K562 (cell line): ENCODE data around the gene FBXO11. TPM values are rescaled to one million over a fixed set of nuclear protein-coding genes. Genes with fewer than 3 reads are reported as not detected.

Experiments
- ATAC-seq: fragments of 200-7000 bp; cut with Tn5 transposase; 3 replicates; pipeline ENCODE4 v1.9.1; 2020; ENCODE audit warnings: moderate library complexity
- BruUV-seq: library from RNA; stranded (reverse); fragments of 400-500 nt; replicated peaks from 2 replicates; lab custom pipeline; 2021; lab: Mats Ljungman, UMichigan
- CTCF ChIA-PET: fragments of 300-600 bp; formaldehyde crosslinking; extraction: SDS; loops from one replicate; lab custom pipeline; 2021; ENCODE audit warnings: low intra/inter-chr PET ratio; lab: Yijun Ruan, JAX
- POLR2A ChIA-PET: fragments of 300-600, 350-650 bp; sonication (Branson Sonifier 250); formaldehyde crosslinking; extraction: SDS; loops from one replicate; lab custom pipeline; 2021; ENCODE audit warnings: antibody characterized with exemption, inconsistent platforms; lab: Yijun Ruan, JAX
- DNase-seq, 4 experiments: peaks; one replicate each; pipeline versions ENCODE4 v3.0.0 to v3.0.0-alpha.2; 2011 to 2018; ENCODE audit warnings: low spot score in 3 of 4, mixed read lengths in 3 of 4; ENCODE audit errors: extremely low read depth in 1 of 4
- FAIRE-seq: peaks from 2 replicates; lab custom pipeline; 2011; peaks lifted over from hg19 to GRCh38; lab: Jason Lieb, UNC
- H2AFZ ChIP-seq: 2 replicates; pipeline ENCODE4 v1.6.0; 2011; ENCODE audit warnings: low read depth, low read length, control low read depth, inconsistent platforms
- H3K27ac ChIP-seq: fragments of 200-600 bp; 3 replicates; pipeline ENCODE4 v1.8.0; 2011; ENCODE audit warnings: low read depth, mild to moderate bottlenecking, control low read depth, inconsistent platforms, low read length, moderate library complexity, mixed read lengths; ENCODE audit errors: extremely low read depth
- H3K27me3 ChIP-seq, 2 experiments: fragments of 300-600 bp in 1 of 2; 2 replicates in 1 of 2; 3 replicates in 1 of 2; pipeline versions ENCODE4 v1.6.0 to v1.8.0; 2011; ENCODE audit warnings: inconsistent platforms in 2 of 2, low read length in 2 of 2, mild to moderate bottlenecking in 1 of 2, mixed read lengths in 1 of 2, moderate library complexity in 1 of 2; ENCODE audit not compliant: control insufficient read depth in 2 of 2, insufficient read depth in 2 of 2
- H3K36me3 ChIP-seq: fragments of 300-600 bp; 3 replicates; pipeline ENCODE4 v1.8.0; 2011; ENCODE audit warnings: mild to moderate bottlenecking, low read length, inconsistent platforms; ENCODE audit not compliant: control insufficient read depth, insufficient read depth
- H3K4me1 ChIP-seq, 2 experiments: fragments of 200-600 bp in 1 of 2; replicated peaks in 1 of 2; 2 replicates in 1 of 2; 3 replicates in 1 of 2; pipeline versions ENCODE4 v1.5.1 to v1.8.0; 2011; ENCODE audit warnings: inconsistent platforms in 2 of 2, low read length in 2 of 2, mild to moderate bottlenecking in 1 of 2, mixed read lengths in 1 of 2, moderate library complexity in 1 of 2; ENCODE audit not compliant: control insufficient read depth in 2 of 2, insufficient read depth in 2 of 2
- H3K4me2 ChIP-seq: 2 replicates; pipeline ENCODE4 v1.6.1; 2011; ENCODE audit warnings: low read length, control low read depth, inconsistent platforms, mixed read lengths; ENCODE audit not compliant: insufficient read depth
- H3K4me3 ChIP-seq: fragments of 200-600 bp; sonication (generic), shearing (Covaris generic); 2 replicates; pipeline ENCODE4 v1.5.1; 2016; ENCODE audit warnings: control low read depth, inconsistent platforms
- H3K79me2 ChIP-seq: fragments of 200-600 bp; 3 replicates; pipeline ENCODE4 v1.8.0; 2011; ENCODE audit warnings: low read length, inconsistent platforms; ENCODE audit not compliant: control insufficient read depth, insufficient read depth
- H3K9ac ChIP-seq, 2 experiments: 2 replicates each; pipeline versions ENCODE4 v1.6.0 to v1.6.1; 2011; ENCODE audit warnings: low read depth in 2 of 2, low read length in 2 of 2, control low read depth in 1 of 2, inconsistent platforms in 1 of 2, mild to moderate bottlenecking in 1 of 2, mixed read lengths in 1 of 2; ENCODE audit not compliant: insufficient read depth in 1 of 2
- H3K9me1 ChIP-seq: one replicate; pipeline ENCODE4 v1.6.0; 2011; ENCODE audit warnings: inconsistent platforms, mild to moderate bottlenecking, low read length, moderate library complexity; ENCODE audit not compliant: control insufficient read depth, insufficient read depth
- H3K9me3 ChIP-seq: replicated peaks from 2 replicates; pipeline ENCODE4 v1.5.1; 2011; ENCODE audit warnings: low read depth, low read length, inconsistent platforms; ENCODE audit not compliant: control insufficient read depth, insufficient read depth
- H4K20me1 ChIP-seq: replicated peaks from 2 replicates; pipeline ENCODE4 v1.6.1; 2011; ENCODE audit warnings: low read length, inconsistent platforms, mixed read lengths; ENCODE audit not compliant: control insufficient read depth, insufficient read depth
- COPS2 ChIP-seq: fragments of 450-650 bp; conservative IDR thresholded peaks from 2 replicates; pipeline ENCODE4 v1.6.1; 2016; ENCODE audit warnings: mild to moderate bottlenecking, moderate library complexity
- MBD2 ChIP-seq: sonication (generic); IDR thresholded peaks from 2 replicates; pipeline ENCODE4 v1.6.1; 2016; ENCODE audit warnings: low read depth, borderline replicate concordance
- NFYB ChIP-seq: IDR thresholded peaks from 2 replicates; pipeline ENCODE4 v1.6.1; 2011; ENCODE audit warnings: mild to moderate bottlenecking, moderate library complexity; ENCODE audit not compliant: insufficient read length; ENCODE audit errors: extremely low read depth
- STAG1 ChIP-seq: sonication (generic); formaldehyde crosslinking; IDR thresholded peaks from 2 replicates; pipeline ENCODE4 v1.5.0; 2020; ENCODE audit warnings: missing genetic modification reagents, borderline replicate concordance
- TAF1 ChIP-seq: IDR thresholded peaks from 2 replicates; pipeline ENCODE4 v1.6.1; 2011; ENCODE audit warnings: mild to moderate bottlenecking, low read length, moderate library complexity; ENCODE audit not compliant: insufficient read depth, control insufficient read depth, severe bottlenecking; ENCODE audit errors: extremely low read depth
- TCFL5 ChIP-seq: fragments of 250-450 bp; sonication (Bioruptor Pico); conservative IDR thresholded peaks from 2 replicates; pipeline ENCODE4 v1.6.1; 2021; ENCODE audit warnings: mild to moderate bottlenecking, moderate library complexity, matching md5 sums
- ZNF696 ChIP-seq: fragments of 250-450 bp; sonication (Bioruptor Pico); conservative IDR thresholded peaks from 2 replicates; pipeline ENCODE4 v1.4.0; 2020; ENCODE audit warnings: mild to moderate bottlenecking, moderate library complexity
- WGBS: fragments of 100-300 bp; shearing (Covaris generic); methylation state at CpG from one replicate; pipeline ENCODE4 v1.1.6; 2016; ENCODE audit warnings: low coverage, mixed read lengths; ENCODE audit not compliant: insufficient coverage; ENCODE audit errors: missing lambda C conversion rate; 5-methylcytosine and 5-hydroxymethylcytosine counted together
- in situ Hi-C: fragments of 300-500 bp; cut with MboI; formaldehyde crosslinking; loops from 4 replicates; pipeline ENCODE4 v1.15.0; 2018; ENCODE audit warnings: inconsistent platforms, mixed read lengths
- intact Hi-C: fragments of 100-400 bp; cut with micrococcal nuclease; formaldehyde crosslinking; loops from 2 replicates; pipeline ENCODE4 v1.14.2; 2022
- polyA plus RNA-seq, 8 experiments: library from polyadenylated mRNA; depleted of rRNA in 4 of 8; stranded (reverse) in 5 of 8; unstranded in 3 of 8; fragments of >200 nt; fragmentation: Nextera tagmentation in 2 of 8; fragmentation: Illumina TruSeq in 1 of 8; extraction: Ambion mirVana in 2 of 8; extraction: Trizol in 1 of 8; gene quantifications; 2 replicates each; pipeline versions ENCODE4 v1.2.1 to v1.2.3, GENCODE V29; 2011 to 2014; ENCODE audit warnings: inconsistent platforms in 1 of 8, missing spikeins in 1 of 8
- total RNA-seq, 7 experiments: library from RNA; depleted of rRNA in 6 of 7; stranded (reverse); fragments of >200 nt in 6 of 7; fragmentation: Illumina TruSeq in 2 of 7; extraction: Trizol in 2 of 7; gene quantifications; 2 replicates each; pipeline versions ENCODE4 v1.2.1 to v1.2.3, GENCODE V29; 2011 to 2021; ENCODE audit warnings: low replicate concordance in 1 of 7
- TF ChIP-seq, protein P1 (sequence below), 3 experiments: fragments of 200-800 bp in 1 of 3; sonication (Bioruptor generic) in 1 of 3; sonication (generic) in 1 of 3; formaldehyde crosslinking in 1 of 3; IDR thresholded peaks; 2 replicates each; pipeline versions ENCODE4 v1.6.1 to v1.8.0; 2016 to 2022; ENCODE audit warnings: mild to moderate bottlenecking in 2 of 3, missing compliant biosample characterization in 2 of 3, missing genetic modification characterization in 2 of 3, missing genetic modification reagents in 1 of 3
- TF ChIP-seq, protein P2 (sequence below), 2 experiments: fragments of 150-350 bp in 1 of 2; IDR thresholded peaks; 2 replicates each; pipeline ENCODE4 v1.6.1; 2012 to 2016; ENCODE audit warnings: low read depth in 2 of 2, low read length in 2 of 2, mild to moderate bottlenecking in 1 of 2, moderate library complexity in 1 of 2
- TF ChIP-seq, protein P3 (sequence below): fragments of 450-650 bp; formaldehyde crosslinking; IDR thresholded peaks from 2 replicates; pipeline ENCODE4 v1.4.0; 2020; ENCODE audit warnings: mild to moderate bottlenecking, moderate library complexity

The FBXO11 gene
- total and polyA plus RNA-seq, 9 of the 15 experiments (the other 6 are each of a cell fraction or from before 2014, with no cell fraction given) = 8.8 to 44.5 (median 24.1) TPM

DNA sequence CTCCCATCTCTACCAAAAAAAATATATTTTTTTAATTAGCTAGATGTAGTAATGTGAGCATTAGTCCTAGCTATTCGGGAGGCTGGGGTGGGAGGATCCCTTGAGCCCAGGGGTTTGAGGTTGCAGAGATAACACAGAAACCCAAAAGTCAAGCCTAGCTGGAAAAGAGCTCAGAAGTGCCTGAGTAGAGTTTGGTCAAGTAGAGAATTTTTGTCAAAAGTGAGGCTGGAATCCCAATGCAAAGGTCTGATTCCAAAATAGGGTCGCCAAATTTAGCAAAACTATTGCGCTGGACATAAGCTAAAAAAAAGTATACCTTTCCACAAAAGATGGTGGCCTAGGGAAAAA is 138.8 kb downstream of the FBXO11 start:
- ChIA-PET POLR2A (interaction anchor here (0.5 to 1.4 kb wide), 5 partner anchors 11 to 987 kb away, joined by 3 read pairs; partner anchors contain the start of gene MSH6), CTCF (interaction anchor here (0.7 to 2.3 kb wide), 3 partner anchors 331 to 433 kb away, joined by 3 to 27 read pairs (median 4); no protein-coding TSS in a partner anchor)
- H3K4me3 ChIP-seq = no peak overlapping the region
- no peak overlapping the region for H3K9ac ChIP-seq
- no peak overlapping the region for H3K27ac ChIP-seq
- no peaks in the 10 kb centered on the region for H3K9me1 ChIP-seq
- FAIRE-seq (no peak), ATAC-seq (no peak), DNase-seq (no peak)
- peaks cover 12 to 15% of the 10 kb centered on the region in 2 experiments for H3K27me3 ChIP-seq
- no peaks in the 10 kb centered on the region for H3K9me3 ChIP-seq
- intact Hi-C loops (loop anchor here (2.0 to 5.0 kb wide), 2 partner anchors 110 to 331 kb away; no protein-coding TSS in a partner anchor), in situ Hi-C loops (loop anchor here (5.0 to 10.0 kb wide), 2 partner anchors 323 to 430 kb away; no protein-coding TSS in a partner anchor)
- no TSS peak for BruUV-seq
- H4K20me1 ChIP-seq = no peaks in the 10 kb centered on the region
- peak overlapping the region; percentile 52; the same call in 1 of the 2 replicates for H3K4me2 ChIP-seq
- H3K36me3 ChIP-seq = no peaks in the 10 kb centered on the region
- no peaks in the 10 kb centered on the region for H3K79me2 ChIP-seq
- H2AFZ ChIP-seq = peak overlapping the region; percentile 68; the same call in 1 of the 2 replicates
- WGBS = 0% methylated on average over 3 of the region's 3 CpGs
- peaks cover 0 to 5% of the 10 kb centered on the region in 2 experiments; a peak in 2 of 5 replicates for H3K4me1 ChIP-seq
- no peak for TF ChIP-seq ZNF696 (CRISPR knock-in tag)
- TF ChIP-seq, protein P1, sequence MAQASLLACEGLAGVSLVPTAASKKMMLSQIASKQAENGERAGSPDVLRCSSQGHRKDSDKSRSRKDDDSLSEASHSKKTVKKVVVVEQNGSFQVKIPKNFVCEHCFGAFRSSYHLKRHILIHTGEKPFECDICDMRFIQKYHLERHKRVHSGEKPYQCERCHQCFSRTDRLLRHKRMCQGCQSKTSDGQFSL (CRISPR knock-in tag; IDR thresholded peaks at IDR 0.05) = no peak
- TF ChIP-seq, protein P1 (tag; IDR thresholded peaks at IDR 0.05) = no peak
- TF ChIP-seq, protein P2, sequence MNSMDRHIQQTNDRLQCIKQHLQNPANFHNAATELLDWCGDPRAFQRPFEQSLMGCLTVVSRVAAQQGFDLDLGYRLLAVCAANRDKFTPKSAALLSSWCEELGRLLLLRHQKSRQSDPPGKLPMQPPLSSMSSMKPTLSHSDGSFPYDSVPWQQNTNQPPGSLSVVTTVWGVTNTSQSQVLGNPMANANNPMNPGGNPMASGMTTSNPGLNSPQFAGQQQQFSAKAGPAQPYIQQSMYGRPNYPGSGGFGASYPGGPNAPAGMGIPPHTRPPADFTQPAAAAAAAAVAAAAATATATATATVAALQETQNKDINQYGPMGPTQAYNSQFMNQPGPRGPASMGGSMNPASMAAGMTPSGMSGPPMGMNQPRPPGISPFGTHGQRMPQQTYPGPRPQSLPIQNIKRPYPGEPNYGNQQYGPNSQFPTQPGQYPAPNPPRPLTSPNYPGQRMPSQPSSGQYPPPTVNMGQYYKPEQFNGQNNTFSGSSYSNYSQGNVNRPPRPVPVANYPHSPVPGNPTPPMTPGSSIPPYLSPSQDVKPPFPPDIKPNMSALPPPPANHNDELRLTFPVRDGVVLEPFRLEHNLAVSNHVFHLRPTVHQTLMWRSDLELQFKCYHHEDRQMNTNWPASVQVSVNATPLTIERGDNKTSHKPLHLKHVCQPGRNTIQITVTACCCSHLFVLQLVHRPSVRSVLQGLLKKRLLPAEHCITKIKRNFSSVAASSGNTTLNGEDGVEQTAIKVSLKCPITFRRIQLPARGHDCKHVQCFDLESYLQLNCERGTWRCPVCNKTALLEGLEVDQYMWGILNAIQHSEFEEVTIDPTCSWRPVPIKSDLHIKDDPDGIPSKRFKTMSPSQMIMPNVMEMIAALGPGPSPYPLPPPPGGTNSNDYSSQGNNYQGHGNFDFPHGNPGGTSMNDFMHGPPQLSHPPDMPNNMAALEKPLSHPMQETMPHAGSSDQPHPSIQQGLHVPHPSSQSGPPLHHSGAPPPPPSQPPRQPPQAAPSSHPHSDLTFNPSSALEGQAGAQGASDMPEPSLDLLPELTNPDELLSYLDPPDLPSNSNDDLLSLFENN (IDR thresholded peaks at IDR 0.05; ENCODE audit: low read depth in 2 of 2, low read length in 2 of 2) = no peak
- TF ChIP-seq MBD2 = no peak
- TF ChIP-seq, protein P3, sequence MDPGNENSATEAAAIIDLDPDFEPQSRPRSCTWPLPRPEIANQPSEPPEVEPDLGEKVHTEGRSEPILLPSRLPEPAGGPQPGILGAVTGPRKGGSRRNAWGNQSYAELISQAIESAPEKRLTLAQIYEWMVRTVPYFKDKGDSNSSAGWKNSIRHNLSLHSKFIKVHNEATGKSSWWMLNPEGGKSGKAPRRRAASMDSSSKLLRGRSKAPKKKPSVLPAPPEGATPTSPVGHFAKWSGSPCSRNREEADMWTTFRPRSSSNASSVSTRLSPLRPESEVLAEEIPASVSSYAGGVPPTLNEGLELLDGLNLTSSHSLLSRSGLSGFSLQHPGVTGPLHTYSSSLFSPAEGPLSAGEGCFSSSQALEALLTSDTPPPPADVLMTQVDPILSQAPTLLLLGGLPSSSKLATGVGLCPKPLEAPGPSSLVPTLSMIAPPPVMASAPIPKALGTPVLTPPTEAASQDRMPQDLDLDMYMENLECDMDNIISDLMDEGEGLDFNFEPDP (CRISPR knock-in tag) = no peak
- TF ChIP-seq COPS2 = no peak
- TF ChIP-seq NFYB = no peak
- TF ChIP-seq STAG1 (CRISPR knock-in tag) = no peak
- TF ChIP-seq TAF1 = no peak
- TF ChIP-seq TCFL5 (CRISPR knock-in tag) = no peak
